ENCODE results near the gene MPND.
A peak's percentile ranks its signal among the peaks of the same experiment; 100 is the strongest.

The MPND gene

GRCh38 chr19:4304538-4305256 lies 38.7 kb upstream of the MPND start, which contains the start of gene FSD1:
FSD1 (plus strand) TSS chr19:4304598; CDS start chr19:4304747, 149 bp downstream.
- DNase-seq (ENCODE audit: insufficient read length) (peak; percentile 97), FAIRE-seq (peak; percentile 50)
- no peak for TF ChIP-seq TAF1 (IDR thresholded peaks at IDR 0.05; ENCODE audit: borderline replicate concordance, low read depth, low read length)
- no peak for TF ChIP-seq POLR2AphosphoS5 (IDR thresholded peaks at IDR 0.05; ENCODE audit: low read depth, low read length)
- TF ChIP-seq POLR2A (IDR thresholded peaks at IDR 0.05; ENCODE audit: low read depth, low read length) = no peak

GRCh38 chr19:4305257-4305612 lies 38.1 kb upstream of the MPND start:
- DNase-seq (ENCODE audit: insufficient read length) = no peak
- FAIRE-seq = no peak
- TF ChIP-seq TAF1 (IDR thresholded peaks at IDR 0.05; ENCODE audit: borderline replicate concordance, low read depth, low read length) (no peak), POLR2AphosphoS5 (IDR thresholded peaks at IDR 0.05; ENCODE audit: low read depth, low read length) (no peak), POLR2A (IDR thresholded peaks at IDR 0.05; ENCODE audit: low read depth, low read length) (no peak)

GRCh38 chr19:4305659-4306058 lies 37.7 kb upstream of the MPND start:
- FAIRE-seq = no peak
- TF ChIP-seq TAF1 (IDR thresholded peaks at IDR 0.05; ENCODE audit: borderline replicate concordance, low read depth, low read length) (no peak), POLR2A (IDR thresholded peaks at IDR 0.05; ENCODE audit: low read depth, low read length) (no peak), POLR2AphosphoS5 (IDR thresholded peaks at IDR 0.05; ENCODE audit: low read depth, low read length) (no peak)
- DNase-seq (ENCODE audit: insufficient read length) = no peak

GRCh38 chr19:4310247-4311121 lies 32.9 kb upstream of the MPND start:
- FAIRE-seq (no peak), DNase-seq (ENCODE audit: insufficient read length) (no peak)
- TF ChIP-seq POLR2A (IDR thresholded peaks at IDR 0.05; ENCODE audit: low read depth, low read length) (no peak), POLR2AphosphoS5 (IDR thresholded peaks at IDR 0.05; ENCODE audit: low read depth, low read length) (no peak), TAF1 (IDR thresholded peaks at IDR 0.05; ENCODE audit: borderline replicate concordance, low read depth, low read length) (no peak)

GRCh38 chr19:4313847-4314490 lies 29.4 kb upstream of the MPND start:
- TF ChIP-seq POLR2AphosphoS5 (IDR thresholded peaks at IDR 0.05; ENCODE audit: low read depth, low read length) = no peak
- TF ChIP-seq POLR2A (IDR thresholded peaks at IDR 0.05; ENCODE audit: low read depth, low read length) = no peak
- TF ChIP-seq TAF1 (IDR thresholded peaks at IDR 0.05; ENCODE audit: borderline replicate concordance, low read depth, low read length) = no peak
- FAIRE-seq (no peak), DNase-seq (ENCODE audit: insufficient read length) (no peak)

GRCh38 chr19:4316956-4317355 lies 26.4 kb upstream of the MPND start:
- no peak for FAIRE-seq
- no peak for TF ChIP-seq POLR2A (IDR thresholded peaks at IDR 0.05; ENCODE audit: low read depth, low read length)
- DNase-seq (ENCODE audit: insufficient read length) = no peak

- TF ChIP-seq POLR2AphosphoS5 (IDR thresholded peaks at IDR 0.05; ENCODE audit: low read depth, low read length) (no peak), TAF1 (IDR thresholded peaks at IDR 0.05; ENCODE audit: borderline replicate concordance, low read depth, low read length) (no peak), POLR2A (IDR thresholded peaks at IDR 0.05; ENCODE audit: low read depth, low read length) (no peak)
- no peak for FAIRE-seq
Measured at GRCh38 chr19:4318460-4318859, 24.9 kb upstream of the MPND start.

GRCh38 chr19:4319067-4319718 lies 24.2 kb upstream of the MPND start:
- DNase-seq (ENCODE audit: insufficient read length) (no peak), FAIRE-seq (no peak)
- TF ChIP-seq POLR2A (IDR thresholded peaks at IDR 0.05; ENCODE audit: low read depth, low read length) (no peak), POLR2AphosphoS5 (IDR thresholded peaks at IDR 0.05; ENCODE audit: low read depth, low read length) (no peak), TAF1 (IDR thresholded peaks at IDR 0.05; ENCODE audit: borderline replicate concordance, low read depth, low read length) (no peak)

More at GRCh38 chr19:4318460-4318859, 24.9 kb upstream of the MPND start:
- DNase-seq (ENCODE audit: insufficient read length) = no peak

- no peak for FAIRE-seq
- no peak for TF ChIP-seq TAF1 (IDR thresholded peaks at IDR 0.05; ENCODE audit: borderline replicate concordance, low read depth, low read length)
- no peak for TF ChIP-seq POLR2AphosphoS5 (IDR thresholded peaks at IDR 0.05; ENCODE audit: low read depth, low read length)
- no peak for DNase-seq (ENCODE audit: insufficient read length)
Measured at GRCh38 chr19:4320419-4320818, 22.9 kb upstream of the MPND start.

GRCh38 chr19:4322942-4323665 lies 20.3 kb upstream of the MPND start:
- DNase-seq (ENCODE audit: insufficient read length) (no peak), FAIRE-seq (no peak)
- no peak for TF ChIP-seq POLR2A (IDR thresholded peaks at IDR 0.05; ENCODE audit: low read depth, low read length)
- TF ChIP-seq POLR2AphosphoS5 (IDR thresholded peaks at IDR 0.05; ENCODE audit: low read depth, low read length) = no peak
- no peak for TF ChIP-seq TAF1 (IDR thresholded peaks at IDR 0.05; ENCODE audit: borderline replicate concordance, low read depth, low read length)

GRCh38 chr19:4323692-4324091 lies 19.7 kb upstream of the MPND start:
- DNase-seq (ENCODE audit: insufficient read length) = no peak
- no peak for FAIRE-seq
- TF ChIP-seq POLR2A (IDR thresholded peaks at IDR 0.05; ENCODE audit: low read depth, low read length) (no peak), TAF1 (IDR thresholded peaks at IDR 0.05; ENCODE audit: borderline replicate concordance, low read depth, low read length) (no peak), POLR2AphosphoS5 (IDR thresholded peaks at IDR 0.05; ENCODE audit: low read depth, low read length) (no peak)

Data from GM12892 (cell line).